ENCODE results near the gene KANK2.

The KANK2 gene

GRCh38 chr19:11223200-11223599, 25.9 kb upstream of the KANK2 start:
- TF ChIP-seq USF1 (IDR thresholded peaks at IDR 0.05) (peak; percentile 68), NFIC (IDR thresholded peaks at IDR 0.05) (no peak)

GRCh38 chr19:11221082-11221598, 23.8 kb upstream of the KANK2 start:
- TF ChIP-seq USF1 (IDR thresholded peaks at IDR 0.05) (no peak), RAD21 (IDR thresholded peaks at IDR 0.05; ENCODE audit: low read depth) (no peak), CEBPB (IDR thresholded peaks at IDR 0.05) (no peak), TCF12 (IDR thresholded peaks at IDR 0.05; ENCODE audit: low read depth) (no peak)

GRCh38 chr19:11214387-11214786, 17.0 kb upstream of the KANK2 start:
- TF ChIP-seq USF1 (IDR thresholded peaks at IDR 0.05): no peak

GRCh38 chr19:11210656-11210928, 13.2 kb upstream of the KANK2 start:
- TF ChIP-seq CEBPB (IDR thresholded peaks at IDR 0.05) (no peak), EP300 (IDR thresholded peaks at IDR 0.05; ENCODE audit: borderline replicate concordance) (no peak), USF1 (IDR thresholded peaks at IDR 0.05) (no peak), TEAD4 (IDR thresholded peaks at IDR 0.05) (no peak), TAF1 (IDR thresholded peaks at IDR 0.05; ENCODE audit: low read depth) (no peak), REST (IDR thresholded peaks at IDR 0.05; ENCODE audit: low read depth) (no peak), EGR1 (IDR thresholded peaks at IDR 0.05) (no peak), YY1 (IDR thresholded peaks at IDR 0.05; ENCODE audit: low read depth) (no peak), FOXM1 (IDR thresholded peaks at IDR 0.05; ENCODE audit: borderline replicate concordance, low read depth) (no peak), ZBTB7A (IDR thresholded peaks at IDR 0.05; ENCODE audit: low read depth) (no peak), CREB1 (IDR thresholded peaks at IDR 0.05; ENCODE audit: low read depth) (no peak), MAX (IDR thresholded peaks at IDR 0.05) (no peak), TCF12 (IDR thresholded peaks at IDR 0.05; ENCODE audit: low read depth) (no peak), RAD21 (IDR thresholded peaks at IDR 0.05; ENCODE audit: low read depth) (no peak)

- TF ChIP-seq NFIC (IDR thresholded peaks at IDR 0.05) (no peak), CEBPB (IDR thresholded peaks at IDR 0.05) (no peak), USF1 (IDR thresholded peaks at IDR 0.05) (no peak), TEAD4 (IDR thresholded peaks at IDR 0.05) (no peak), FOXM1 (IDR thresholded peaks at IDR 0.05; ENCODE audit: borderline replicate concordance, low read depth) (no peak), TCF12 (IDR thresholded peaks at IDR 0.05; ENCODE audit: low read depth) (no peak), REST (IDR thresholded peaks at IDR 0.05; ENCODE audit: low read depth) (no peak), EGR1 (IDR thresholded peaks at IDR 0.05) (no peak), MAX (IDR thresholded peaks at IDR 0.05) (no peak), EP300 (IDR thresholded peaks at IDR 0.05; ENCODE audit: borderline replicate concordance) (no peak), CREB1 (IDR thresholded peaks at IDR 0.05; ENCODE audit: low read depth) (no peak), YY1 (IDR thresholded peaks at IDR 0.05; ENCODE audit: low read depth) (no peak), TAF1 (IDR thresholded peaks at IDR 0.05; ENCODE audit: low read depth) (no peak), RAD21 (IDR thresholded peaks at IDR 0.05; ENCODE audit: low read depth) (no peak)
Observed at GRCh38 chr19:11209839-11210655, 12.7 kb upstream of the KANK2 start.

Measured in Ishikawa (cell line).